CD4-positive, alpha-beta memory T cell (primary cell): ENCODE measurements around the gene PSD2. TPM values are rescaled to one million over a fixed set of nuclear protein-coding genes. Genes with fewer than 3 reads are reported as not detected.
A peak's percentile ranks its signal among the peaks of the same experiment; 100 is the strongest.

Experiments
- CTCF ChIA-PET: fragments of 350-600 bp; sonication (Branson Sonifier 250); formaldehyde crosslinking; loops from one replicate; lab custom pipeline; 2021; ENCODE audit warnings: inconsistent platforms; ENCODE audit not compliant: partially characterized antibody; lab: Charles Lee
- POLR2A ChIA-PET: fragments of 350-600 bp; sonication (Branson Sonifier 250); formaldehyde crosslinking; loops from one replicate; lab custom pipeline; 2021; ENCODE audit not compliant: partially characterized antibody; lab: Charles Lee
- DNase-seq, 5 donors: peaks; one replicate each; pipeline versions ENCODE4 v3.0.0 to v3.0.0-alpha.2; 2020 to 2022; ENCODE audit warnings: mixed read lengths in 1 of 5
- H3K27ac ChIP-seq: one replicate; pipeline ENCODE4 v1.7.0; 2013; ENCODE audit warnings: low read depth, low read length
- H3K27me3 ChIP-seq: 2 replicates; pipeline ENCODE4 v1.7.0; 2013; ENCODE audit warnings: mild to moderate bottlenecking, low read length, moderate library complexity; ENCODE audit not compliant: insufficient read depth
- H3K36me3 ChIP-seq: 2 replicates; pipeline ENCODE4 v1.7.0; 2013; ENCODE audit warnings: mild to moderate bottlenecking, low read length, moderate library complexity; ENCODE audit not compliant: insufficient read depth
- H3K4me1 ChIP-seq: 2 replicates; pipeline ENCODE4 v1.7.0; 2013; ENCODE audit warnings: mild to moderate bottlenecking, low read length, moderate library complexity; ENCODE audit not compliant: insufficient read depth
- H3K4me3 ChIP-seq, 2 donors: one replicate each; pipeline ENCODE4 v1.7.0; 2013; ENCODE audit warnings: low read length in 2 of 2, mild to moderate bottlenecking in 1 of 2
- H3K9me3 ChIP-seq, 2 donors: one replicate each; pipeline ENCODE4 v1.7.0; 2013; ENCODE audit warnings: low read length in 2 of 2, control low read depth in 1 of 2; ENCODE audit not compliant: control insufficient read depth in 1 of 2
- H3K27ac Mint-ChIP-seq, 7 donors: one replicate each; pipeline ENCODE4 v1.8.0; 2020 to 2021; ENCODE audit warnings: mixed read lengths in 7 of 7, mild to moderate bottlenecking in 6 of 7, inconsistent platforms in 3 of 7, moderate library complexity in 3 of 7
- H3K27me3 Mint-ChIP-seq, 2 donors: one replicate each; pipeline ENCODE4 v1.8.0; 2020 to 2021; ENCODE audit warnings: mixed read lengths in 2 of 2
- H3K36me3 Mint-ChIP-seq, 2 donors: one replicate each; pipeline ENCODE4 v1.8.0; 2020 to 2021; ENCODE audit warnings: mixed read lengths in 2 of 2, inconsistent platforms in 1 of 2, mild to moderate bottlenecking in 1 of 2
- H3K4me1 Mint-ChIP-seq, 4 donors: one replicate each; pipeline ENCODE4 v1.8.0; 2020 to 2021; ENCODE audit warnings: mixed read lengths in 4 of 4, mild to moderate bottlenecking in 1 of 4
- H3K4me3 Mint-ChIP-seq, 8 donors: one replicate each; pipeline ENCODE4 v1.8.0; 2020 to 2021; ENCODE audit warnings: mixed read lengths in 8 of 8, mild to moderate bottlenecking in 7 of 8, moderate library complexity in 6 of 8, inconsistent platforms in 3 of 8
- H3K9me3 Mint-ChIP-seq, 8 donors: one replicate each; pipeline ENCODE4 v1.8.0; 2020 to 2021; ENCODE audit warnings: mixed read lengths in 8 of 8, mild to moderate bottlenecking in 5 of 8, inconsistent platforms in 3 of 8, moderate library complexity in 1 of 8
- intact Hi-C: fragments of 100-400 bp; cut with micrococcal nuclease; formaldehyde crosslinking; loops from one replicate; pipeline ENCODE4 v1.15.1; 2023
- polyA plus RNA-seq, 2 donors: library from polyadenylated mRNA; unstranded; fragments of 300-500 nt; fragmentation: Illumina TruSeq; gene quantifications; one replicate each; pipeline ENCODE4 v1.2.3, GENCODE V29; 2021
- total RNA-seq, 2 experiments: library from RNA; stranded (reverse); gene quantifications; one replicate each; pipeline ENCODE4 v1.2.3, GENCODE V29; 2021

PSD2 gene
- total and polyA plus RNA-seq, 4 experiments from 2014 or later, result not detected

DNA sequence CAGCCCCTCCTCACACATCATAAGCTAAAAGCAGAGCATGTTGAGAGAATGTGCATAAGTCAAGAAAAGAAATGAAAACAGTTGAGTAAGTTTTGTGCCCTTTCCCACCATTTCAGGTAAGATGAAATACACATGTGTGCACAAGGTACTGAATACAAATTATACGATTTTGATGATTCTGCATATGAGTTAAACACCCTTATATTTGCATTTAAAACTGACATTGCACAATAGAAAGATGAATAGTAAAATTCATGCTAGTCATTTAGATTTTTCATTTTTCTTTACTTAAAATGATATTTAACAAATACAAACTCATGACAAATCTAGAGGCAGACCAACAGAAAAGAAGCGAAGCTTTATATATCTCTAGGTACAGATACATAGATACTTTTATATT is 24.9 kb upstream of the PSD2 start:
- Mint-ChIP-seq H3K4me1 (peaks cover 0 to 9% (median 4%) of the 10 kb centered on the region in 4 donors), H3K4me3 (no peak overlapping the region), H3K9me3 (no peaks in the 10 kb centered on the region), H3K27me3 (peaks cover 5 to 6% of the 10 kb centered on the region in 2 donors), H3K36me3 (no peaks in the 10 kb centered on the region), H3K27ac (no peak overlapping the region)
- DNase-seq, result no peak
- ChIA-PET POLR2A (no interaction called here), CTCF (interaction anchor here (0.9 to 6.1 kb wide), 7 partner anchors 9 to 137 kb away, joined by 3 to 151 read pairs (median 4); no protein-coding TSS in a partner anchor)
- Histone ChIP-seq H3K27ac (no peak overlapping the region), H3K9me3 (no peaks in the 10 kb centered on the region), H3K36me3 (no peaks in the 10 kb centered on the region), H3K27me3 (no peaks in the 10 kb centered on the region), H3K4me1 (peaks cover 4% of the 10 kb centered on the region), H3K4me3 (no peak overlapping the region)
- intact Hi-C loops, result no loop called here

GRCh38 chr5:139772089-139772791 is 23.4 kb upstream of the PSD2 start:
- ChIA-PET POLR2A (no interaction called here), CTCF (interaction anchor here (1.0 to 1.6 kb wide), 3 partner anchors 9 to 139 kb away, joined by 4 to 10 read pairs (median 5); no protein-coding TSS in a partner anchor)
- no peaks in the 10 kb centered on the region for H3K9me3 Mint-ChIP-seq
- no peak overlapping the region for H3K27ac Mint-ChIP-seq
- H3K36me3 Mint-ChIP-seq, result no peaks in the 10 kb centered on the region
- no peak overlapping the region for H3K27ac ChIP-seq
- no peaks in the 10 kb centered on the region for H3K4me1 ChIP-seq
- no peaks in the 10 kb centered on the region for H3K27me3 ChIP-seq
- intact Hi-C loops, result no loop called here
- peak in 1 of 5 donors; percentile 24 for DNase-seq
- H3K4me1 Mint-ChIP-seq, result peaks cover 0 to 6% (median 3%) of the 10 kb centered on the region in 4 donors
- peaks cover 5 to 6% of the 10 kb centered on the region in 2 donors for H3K27me3 Mint-ChIP-seq
- H3K4me3 ChIP-seq, result no peak overlapping the region
- H3K9me3 ChIP-seq, result no peaks in the 10 kb centered on the region
- no peaks in the 10 kb centered on the region for H3K36me3 ChIP-seq
- H3K4me3 Mint-ChIP-seq, result no peak overlapping the region

GRCh38 chr5:139772927-139773690 is 22.5 kb upstream of the PSD2 start:
- Mint-ChIP-seq H3K27me3 (peaks cover 5 to 6% of the 10 kb centered on the region in 2 donors), H3K4me1 (peaks cover 0 to 6% (median 3%) of the 10 kb centered on the region in 4 donors), H3K4me3 (no peak overlapping the region), H3K9me3 (no peaks in the 10 kb centered on the region), H3K27ac (peak overlapping the region in 2 of 7 donors; percentile 37 to 41), H3K36me3 (no peaks in the 10 kb centered on the region)
- intact Hi-C loops, result no loop called here
- H3K27ac ChIP-seq, result no peak overlapping the region
- H3K36me3 ChIP-seq, result no peaks in the 10 kb centered on the region
- DNase-seq, result peak in 1 of 5 donors; percentile 5
- H3K27me3 ChIP-seq, result no peaks in the 10 kb centered on the region
- H3K4me3 ChIP-seq, result no peak overlapping the region
- CTCF ChIA-PET, result interaction anchor here (0.7 to 1.6 kb wide), 4 partner anchors 10 to 140 kb away, joined by 3 to 10 read pairs (median 4); no protein-coding TSS in a partner anchor
- no peaks in the 10 kb centered on the region for H3K4me1 ChIP-seq
- POLR2A ChIA-PET, result no interaction called here
- no peaks in the 10 kb centered on the region for H3K9me3 ChIP-seq

DNA sequence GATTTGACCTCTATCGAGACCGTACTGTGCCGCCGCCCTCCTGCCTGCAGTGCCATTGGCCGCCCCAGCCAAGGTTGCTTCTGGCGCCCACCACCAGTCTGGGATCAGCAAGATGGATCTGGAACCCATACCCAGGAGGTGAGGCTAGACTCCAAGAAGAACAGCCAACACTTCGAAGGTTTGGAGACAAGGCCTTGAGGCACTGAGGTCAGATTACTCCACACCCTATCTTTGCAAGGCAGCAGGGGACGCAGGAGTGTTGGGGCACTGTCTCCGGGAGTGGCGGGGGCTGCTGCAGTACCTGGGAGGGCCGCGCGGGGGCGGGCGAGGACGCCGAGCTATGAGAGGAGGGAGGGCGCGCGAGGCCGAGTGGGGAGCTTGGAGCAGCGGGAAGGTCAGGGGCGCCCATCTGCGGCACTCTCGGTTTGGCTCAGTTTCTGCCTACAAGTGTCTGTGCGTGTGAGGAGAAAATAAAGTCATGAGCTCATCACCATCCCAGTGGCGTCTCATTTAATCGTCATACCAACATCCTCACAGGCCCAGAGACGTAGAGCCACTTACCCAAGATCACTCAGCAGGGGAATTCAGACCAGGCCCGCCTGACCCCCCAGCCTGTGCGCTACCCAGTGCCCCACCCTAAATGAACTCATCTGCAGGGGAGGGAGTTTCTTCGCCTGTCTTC is 20.5 kb upstream of the PSD2 start:
- Mint-ChIP-seq H3K36me3 (no peaks in the 10 kb centered on the region), H3K4me1 (peaks cover 0 to 6% (median 3%) of the 10 kb centered on the region in 4 donors), H3K9me3 (no peaks in the 10 kb centered on the region), H3K27me3 (peaks cover 3 to 5% of the 10 kb centered on the region in 2 donors), H3K4me3 (peak overlapping the region in 5 of 8 donors; percentile 9 to 51 (median 20)), H3K27ac (no peak overlapping the region)
- intact Hi-C loops, result no loop called here
- POLR2A ChIA-PET, result no interaction called here
- Histone ChIP-seq H3K27ac (no peak overlapping the region), H3K4me3 (no peak overlapping the region), H3K4me1 (no peaks in the 10 kb centered on the region), H3K9me3 (no peaks in the 10 kb centered on the region), H3K27me3 (no peaks in the 10 kb centered on the region), H3K36me3 (no peaks in the 10 kb centered on the region)
- CTCF ChIA-PET, result interaction anchor here (0.7 to 5.1 kb wide), 29 partner anchors 8 to 502 kb away, joined by 3 to 69 read pairs (median 4); no protein-coding TSS in a partner anchor
- DNase-seq, result peak; percentile 62 to 72 (median 66)

DNA sequence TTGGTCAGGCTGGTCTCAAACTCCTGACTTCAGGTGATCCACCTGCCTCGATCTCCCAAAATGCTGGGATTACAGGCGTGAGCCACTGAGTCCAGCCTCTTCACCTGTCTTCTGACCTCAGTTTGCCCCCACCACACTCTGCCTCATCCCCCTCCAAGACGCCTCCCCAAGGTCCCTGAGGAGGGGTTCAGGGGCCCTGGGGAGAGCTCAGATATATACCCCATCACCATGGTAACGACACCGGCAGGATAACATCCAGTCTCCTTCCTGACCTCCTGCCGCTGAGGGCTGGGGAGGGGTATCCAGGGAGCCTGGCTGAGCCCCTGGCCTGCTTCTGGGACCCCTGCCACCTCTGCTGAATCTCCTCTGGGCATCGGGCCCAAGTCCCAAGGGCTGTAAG is 19.7 kb upstream of the PSD2 start:
- ChIA-PET POLR2A (no interaction called here), CTCF (interaction anchor here (0.7 to 5.1 kb wide), 25 partner anchors 8 to 503 kb away, joined by 3 to 69 read pairs (median 5); no protein-coding TSS in a partner anchor)
- Histone ChIP-seq H3K4me3 (no peak overlapping the region), H3K27ac (no peak overlapping the region), H3K27me3 (no peaks in the 10 kb centered on the region), H3K9me3 (no peaks in the 10 kb centered on the region), H3K36me3 (no peaks in the 10 kb centered on the region), H3K4me1 (no peaks in the 10 kb centered on the region)
- Mint-ChIP-seq H3K27ac (peak overlapping the region in 1 of 7 donors; percentile 24), H3K27me3 (peaks cover 5% of the 10 kb centered on the region in 2 donors), H3K4me3 (peak overlapping the region in 1 of 8 donors; percentile 51), H3K36me3 (no peaks in the 10 kb centered on the region), H3K9me3 (no peaks in the 10 kb centered on the region), H3K4me1 (peaks cover 0 to 6% (median 3%) of the 10 kb centered on the region in 4 donors)
- no peak for DNase-seq
- intact Hi-C loops, result no loop called here

DNA sequence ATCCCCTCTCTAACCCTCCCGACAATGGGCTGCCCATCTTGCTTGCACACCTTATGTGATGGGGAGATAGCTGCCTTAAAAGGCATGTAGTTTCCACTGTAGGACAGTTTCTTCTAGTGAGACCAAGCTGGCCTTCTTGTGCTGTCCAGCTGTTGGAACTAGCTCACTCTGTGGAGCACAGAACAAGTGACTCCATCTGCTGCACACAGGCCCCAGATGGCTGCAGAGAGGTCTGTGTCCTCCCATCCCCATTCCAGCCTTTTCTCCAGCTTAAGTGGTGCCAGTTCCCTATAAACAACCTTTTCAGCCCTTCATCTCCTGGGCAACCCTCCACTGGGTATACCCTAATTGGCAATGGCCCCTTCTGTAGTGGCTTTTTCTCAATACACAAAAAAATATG is 18.7 kb upstream of the PSD2 start:
- intact Hi-C loops, result no loop called here
- no peak overlapping the region for H3K4me3 Mint-ChIP-seq
- POLR2A ChIA-PET, result interaction anchor here (1.0 kb wide), 1 partner anchor 10 kb away, joined by 3 read pairs; no protein-coding TSS in a partner anchor
- no peaks in the 10 kb centered on the region for H3K4me1 ChIP-seq
- no peaks in the 10 kb centered on the region for H3K9me3 ChIP-seq
- DNase-seq, result no peak
- H3K27ac Mint-ChIP-seq, result no peak overlapping the region
- no peaks in the 10 kb centered on the region for H3K36me3 Mint-ChIP-seq
- H3K4me3 ChIP-seq, result no peak overlapping the region
- H3K9me3 Mint-ChIP-seq, result peaks cover 0 to 2% (median 0%) of the 10 kb centered on the region in 8 donors
- H3K27me3 ChIP-seq, result no peaks in the 10 kb centered on the region
- peaks cover 5 to 7% of the 10 kb centered on the region in 2 donors for H3K27me3 Mint-ChIP-seq
- H3K36me3 ChIP-seq, result no peaks in the 10 kb centered on the region
- H3K4me1 Mint-ChIP-seq, result peaks cover 0 to 6% (median 3%) of the 10 kb centered on the region in 4 donors
- no peak overlapping the region for H3K27ac ChIP-seq
- CTCF ChIA-PET, result interaction anchor here (1.3 to 5.1 kb wide), 6 partner anchors 10 to 330 kb away, joined by 3 to 69 read pairs (median 10); no protein-coding TSS in a partner anchor
